ENCODE measurements around the gene DSCAML1.

The DSCAML1 gene

DNA sequence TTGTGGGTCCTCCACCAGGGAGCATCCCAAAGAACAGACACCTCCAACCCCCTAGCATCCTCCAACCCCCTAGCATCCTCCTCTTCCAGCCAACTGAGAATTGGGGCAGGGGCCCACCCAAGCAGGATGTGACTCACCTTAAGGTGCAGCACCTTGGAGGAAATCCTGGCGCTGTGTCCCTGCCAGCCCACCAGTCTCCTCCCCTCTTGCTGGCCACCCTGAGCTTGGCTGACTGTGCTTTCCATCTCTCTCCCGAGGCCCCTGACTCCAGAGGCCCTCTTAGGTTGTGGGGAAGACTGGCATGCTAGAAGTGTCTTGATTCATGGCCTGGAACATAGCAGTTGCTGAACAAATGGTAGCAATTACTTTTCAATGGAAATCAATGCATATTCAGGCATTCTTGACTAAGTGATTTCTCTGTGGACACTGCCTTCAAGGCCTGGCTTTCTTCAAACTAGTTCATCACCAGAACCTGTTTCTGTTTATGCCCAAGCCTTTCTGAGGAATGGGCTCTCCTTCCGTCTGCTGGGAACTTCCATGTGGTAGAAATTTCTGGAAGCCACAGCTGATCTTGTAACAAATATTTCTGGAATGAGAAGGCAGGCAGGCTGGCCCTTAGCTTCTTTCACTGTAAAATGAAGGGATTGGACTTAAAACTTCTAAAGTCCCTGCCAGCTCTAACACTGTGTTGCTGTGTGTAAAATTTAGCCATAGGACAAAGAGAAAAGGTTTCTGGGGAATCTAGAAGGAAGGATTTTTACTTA, 408.8 kb downstream of the DSCAML1 start:
- no peak for DNase-seq

DNA sequence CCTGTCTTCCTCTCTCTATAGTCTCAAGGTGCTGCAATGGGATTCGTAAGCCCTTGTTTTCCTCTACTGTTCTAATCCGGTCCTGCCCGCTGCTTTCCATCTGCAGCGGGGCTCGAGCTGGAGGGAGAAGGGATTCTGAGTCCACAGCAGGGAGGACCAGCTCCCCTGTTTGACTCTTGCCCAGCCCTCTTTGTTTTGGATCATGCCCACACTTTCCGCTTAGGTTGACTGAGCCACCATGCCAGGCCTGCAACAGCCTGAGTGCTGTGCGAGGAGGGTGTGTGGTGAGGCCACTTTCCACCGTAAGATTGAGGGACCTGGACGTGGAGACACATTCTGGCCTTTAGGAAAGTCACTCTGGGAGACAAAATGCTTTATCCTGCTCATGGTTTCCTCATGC, 411.1 kb downstream of the DSCAML1 start:
- no peak for DNase-seq

- DNase-seq: no peak
Observed at GRCh38 chr11:117385471-117385870, 411.5 kb downstream of the DSCAML1 start.

DNA sequence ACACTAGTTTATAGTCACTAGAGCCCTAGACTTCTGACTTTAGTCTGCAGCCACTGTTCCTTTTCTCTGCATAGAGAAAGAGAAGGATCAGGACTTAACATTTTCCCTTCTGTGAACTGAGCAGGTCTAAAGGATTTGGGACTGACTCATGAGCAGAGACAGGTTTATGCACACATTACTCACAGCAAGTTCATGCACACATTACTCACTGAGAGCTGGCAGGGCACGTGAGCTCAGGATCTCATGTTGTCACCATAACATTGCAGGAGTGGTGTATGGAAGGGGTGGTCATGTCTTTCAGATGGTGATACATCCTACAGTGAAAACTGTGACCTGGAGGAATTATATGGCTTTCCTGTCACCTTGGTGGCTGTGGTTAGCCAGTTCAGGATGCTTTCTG, 413.0 kb downstream of the DSCAML1 start:
- no peak for DNase-seq

GRCh38 chr11:117382746-117383145, 414.3 kb downstream of the DSCAML1 start:
- no peak for DNase-seq

DNA sequence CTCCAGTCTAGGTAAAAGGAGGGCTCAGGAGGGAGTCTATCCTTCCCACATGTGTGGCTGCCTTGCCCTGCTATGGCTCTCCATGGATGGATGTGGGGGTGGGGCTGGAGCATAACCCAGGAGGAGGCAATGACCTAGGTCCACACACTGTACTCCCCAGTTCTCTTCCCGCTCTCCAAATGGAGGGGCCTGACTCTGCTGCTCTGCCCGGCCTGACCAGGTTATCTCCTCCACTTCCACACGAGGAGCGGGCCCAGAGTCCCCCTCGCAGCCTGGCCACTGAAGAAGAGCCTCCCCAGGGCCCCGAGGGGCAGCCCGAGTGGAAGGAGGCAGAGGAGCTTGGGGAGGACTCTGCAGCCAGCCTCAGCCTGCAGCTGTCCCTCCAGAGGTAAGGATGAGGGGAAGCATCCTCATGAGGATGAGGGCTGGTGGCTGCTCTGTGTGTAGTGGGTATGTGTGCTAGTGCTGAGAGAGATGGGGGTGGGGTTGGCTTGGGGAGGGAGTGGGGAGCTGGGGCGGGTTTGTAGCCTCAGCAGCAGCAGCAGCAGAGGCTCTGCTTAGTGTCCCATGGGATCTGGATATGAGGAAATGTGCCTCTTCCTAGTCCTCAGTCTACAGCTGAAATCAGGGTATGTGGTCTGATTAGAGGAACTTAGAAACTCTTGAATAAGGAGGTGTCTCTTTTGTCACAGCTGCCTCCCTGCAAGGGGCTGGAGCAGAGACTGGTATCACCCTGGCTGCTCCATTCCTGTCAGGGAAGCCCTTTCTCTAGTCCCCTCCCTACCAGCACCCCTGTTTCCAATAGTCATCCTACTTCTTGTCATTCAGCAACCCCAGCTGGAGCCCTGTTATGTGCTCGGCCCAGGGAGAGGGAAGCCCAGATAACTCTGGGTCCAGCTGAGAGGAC, 415.3 kb downstream of the DSCAML1 start:
- DNase-seq: no peak

GRCh38 chr11:117380676-117381075, 416.3 kb downstream of the DSCAML1 start:
- DNase-seq: no peak

DNA sequence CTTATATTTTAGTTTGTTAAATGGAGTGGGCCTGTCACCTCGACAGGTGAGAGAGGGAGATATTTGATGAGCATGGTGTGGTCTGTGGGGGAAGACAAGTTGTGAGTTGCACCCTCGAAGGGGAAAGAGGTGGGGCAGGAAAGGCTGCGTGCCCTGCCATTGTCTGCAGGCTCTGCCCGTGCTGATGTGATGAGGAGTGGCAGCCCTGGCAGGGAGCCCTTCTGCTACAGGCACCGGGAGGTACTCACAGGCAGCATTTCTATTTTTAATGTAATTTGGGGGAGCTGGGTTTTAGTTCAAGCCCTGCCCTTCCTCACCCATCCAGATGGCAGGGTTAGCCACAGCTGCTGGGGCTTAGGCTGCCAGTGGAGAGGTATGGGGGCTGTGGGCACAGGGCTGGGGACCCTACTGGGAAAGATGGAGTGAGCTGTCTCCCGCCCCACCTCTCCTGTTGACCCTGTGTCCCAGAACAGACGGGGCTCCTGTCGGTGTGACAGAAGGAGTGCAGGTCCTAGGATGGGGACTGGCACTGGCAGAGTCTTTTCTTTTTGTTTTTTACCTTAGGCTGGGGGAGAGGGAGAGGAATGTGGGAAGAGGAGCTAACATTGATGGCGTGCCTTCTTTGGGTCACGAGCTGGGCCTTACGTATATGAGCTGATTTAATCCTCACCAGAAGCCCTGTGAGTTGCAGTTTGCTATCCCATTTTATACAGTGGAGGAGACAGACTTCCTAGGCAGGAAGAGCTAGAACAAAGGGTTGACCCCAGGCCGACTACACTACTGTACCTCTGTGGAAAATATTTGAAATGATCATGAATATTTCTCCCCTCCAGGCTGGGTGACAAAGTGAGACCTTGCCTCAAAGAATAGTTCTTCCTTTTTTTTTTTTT, 417.8 kb downstream of the DSCAML1 start:
- DNase-seq: no peak

Measured in activated T-cell treated with anti-CD3 and anti-CD28 coated beads for 4 hours (primary cell).